Measurements from ENCODE around the gene PRR5. TPM values are rescaled to one million over a fixed set of nuclear protein-coding genes. Genes with fewer than 3 reads are reported as not detected.

Gene PRR5
- total RNA-seq, 2 experiments from 2014 or later: 0.19 to 1.8 TPM

DNA sequence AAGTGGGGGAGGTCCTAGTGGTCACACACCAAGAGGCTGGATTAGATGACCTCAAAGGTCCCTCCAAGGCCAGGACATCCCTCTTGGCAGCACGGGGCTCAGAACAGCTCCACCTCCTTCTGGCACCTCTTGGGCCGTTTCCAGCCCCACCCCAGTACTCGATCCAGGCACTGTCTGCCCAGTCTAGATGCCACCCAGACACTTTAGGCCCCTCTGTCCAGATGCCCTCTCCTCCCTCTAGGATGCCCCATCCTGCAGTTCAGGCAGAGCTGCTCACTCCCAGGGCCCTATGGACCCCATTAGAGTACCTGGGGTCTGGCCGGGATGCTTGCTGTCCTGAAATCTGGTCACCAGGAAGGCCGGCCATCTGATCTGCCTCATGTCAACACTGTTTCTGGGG is 34.7 kb upstream of the PRR5 start:
- no peak overlapping the region for H3K27ac ChIP-seq (ENCODE audit: low read depth, low read length, poor library complexity, severe bottlenecking)
- H2AFZ ChIP-seq (ENCODE audit: low read length): no peak overlapping the region

DNA sequence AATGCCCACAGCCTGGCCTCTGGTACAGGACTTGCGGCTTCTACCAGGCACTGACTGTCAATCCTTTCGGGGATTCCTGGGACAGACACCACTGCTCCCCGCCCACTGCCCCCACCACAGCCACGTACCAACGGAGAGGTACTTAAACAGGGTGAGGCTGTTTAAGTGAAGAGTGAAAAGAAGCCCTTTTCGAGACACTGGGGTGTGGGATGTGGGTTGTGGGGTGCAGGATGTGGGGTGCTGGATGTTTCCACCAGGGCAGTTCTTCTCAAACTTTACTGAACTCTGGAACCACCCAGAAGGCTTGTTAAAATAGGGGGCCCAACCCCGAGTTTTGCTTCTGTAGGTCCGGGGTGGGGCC is 34.2 kb upstream of the PRR5 start:
- Histone ChIP-seq H3K36me3 (ENCODE audit: insufficient read depth, low read length) (no peaks in the 10 kb centered on the region), H3K4me2 (ENCODE audit: low read length) (no peak overlapping the region), H3K27ac (ENCODE audit: low read depth, low read length, poor library complexity, severe bottlenecking) (no peak overlapping the region), H4K20me1 (ENCODE audit: insufficient read depth, low read length) (no peaks in the 10 kb centered on the region), H3K9me2 (ENCODE audit: insufficient read depth, low read length) (no peaks in the 10 kb centered on the region), H3K79me2 (ENCODE audit: insufficient read depth, low read depth, low read length) (no peaks in the 10 kb centered on the region), H3K4me3 (ENCODE audit: low read depth, low read length, poor library complexity, severe bottlenecking) (no peak overlapping the region), H3K9me3 (ENCODE audit: low read length) (no peaks in the 10 kb centered on the region), H2AFZ (ENCODE audit: low read length) (no peak overlapping the region), H3K4me1 (ENCODE audit: insufficient read depth, low read length, poor library complexity, severe bottlenecking) (no peaks in the 10 kb centered on the region)
- no peak for DNase-seq (ENCODE audit: low spot score)
- no TSS peak for BruUV-seq (replicated peaks)
- TF ChIP-seq, protein P1, sequence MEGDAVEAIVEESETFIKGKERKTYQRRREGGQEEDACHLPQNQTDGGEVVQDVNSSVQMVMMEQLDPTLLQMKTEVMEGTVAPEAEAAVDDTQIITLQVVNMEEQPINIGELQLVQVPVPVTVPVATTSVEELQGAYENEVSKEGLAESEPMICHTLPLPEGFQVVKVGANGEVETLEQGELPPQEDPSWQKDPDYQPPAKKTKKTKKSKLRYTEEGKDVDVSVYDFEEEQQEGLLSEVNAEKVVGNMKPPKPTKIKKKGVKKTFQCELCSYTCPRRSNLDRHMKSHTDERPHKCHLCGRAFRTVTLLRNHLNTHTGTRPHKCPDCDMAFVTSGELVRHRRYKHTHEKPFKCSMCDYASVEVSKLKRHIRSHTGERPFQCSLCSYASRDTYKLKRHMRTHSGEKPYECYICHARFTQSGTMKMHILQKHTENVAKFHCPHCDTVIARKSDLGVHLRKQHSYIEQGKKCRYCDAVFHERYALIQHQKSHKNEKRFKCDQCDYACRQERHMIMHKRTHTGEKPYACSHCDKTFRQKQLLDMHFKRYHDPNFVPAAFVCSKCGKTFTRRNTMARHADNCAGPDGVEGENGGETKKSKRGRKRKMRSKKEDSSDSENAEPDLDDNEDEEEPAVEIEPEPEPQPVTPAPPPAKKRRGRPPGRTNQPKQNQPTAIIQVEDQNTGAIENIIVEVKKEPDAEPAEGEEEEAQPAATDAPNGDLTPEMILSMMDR (conservative IDR thresholded peaks at IDR 0.05; ENCODE audit: low read length): no peak
- no peak for TF ChIP-seq EZH2phosphoT487 (IDR thresholded peaks at IDR 0.05; ENCODE audit: borderline replicate concordance, low read depth, low read length)
- ChIA-PET CTCF (ENCODE audit: unreplicated experiment) (no interaction called here), POLR2A (no interaction called here)
- intact Hi-C loops (cut with micrococcal nuclease; ENCODE audit: unreplicated experiment): no loop called here

More for the DNA sequence above, 34.7 kb upstream of the PRR5 start:
- ChIA-PET POLR2A (no interaction called here), CTCF (ENCODE audit: unreplicated experiment) (no interaction called here)
- BruUV-seq (replicated peaks): no TSS peak
- TF ChIP-seq EZH2phosphoT487 (IDR thresholded peaks at IDR 0.05; ENCODE audit: borderline replicate concordance, low read depth, low read length): no peak
- intact Hi-C loops (cut with micrococcal nuclease; ENCODE audit: unreplicated experiment): no loop called here
- Histone ChIP-seq H3K4me3 (ENCODE audit: low read depth, low read length, poor library complexity, severe bottlenecking) (no peak overlapping the region), H3K4me2 (ENCODE audit: low read length) (no peak overlapping the region), H4K20me1 (ENCODE audit: insufficient read depth, low read length) (no peaks in the 10 kb centered on the region), H3K36me3 (ENCODE audit: insufficient read depth, low read length) (no peaks in the 10 kb centered on the region), H3K4me1 (ENCODE audit: insufficient read depth, low read length, poor library complexity, severe bottlenecking) (no peaks in the 10 kb centered on the region), H3K9me3 (ENCODE audit: low read length) (no peaks in the 10 kb centered on the region), H3K9me2 (ENCODE audit: insufficient read depth, low read length) (no peaks in the 10 kb centered on the region), H3K79me2 (ENCODE audit: insufficient read depth, low read depth, low read length) (no peaks in the 10 kb centered on the region)
- no peak for DNase-seq (ENCODE audit: low spot score)

DNA sequence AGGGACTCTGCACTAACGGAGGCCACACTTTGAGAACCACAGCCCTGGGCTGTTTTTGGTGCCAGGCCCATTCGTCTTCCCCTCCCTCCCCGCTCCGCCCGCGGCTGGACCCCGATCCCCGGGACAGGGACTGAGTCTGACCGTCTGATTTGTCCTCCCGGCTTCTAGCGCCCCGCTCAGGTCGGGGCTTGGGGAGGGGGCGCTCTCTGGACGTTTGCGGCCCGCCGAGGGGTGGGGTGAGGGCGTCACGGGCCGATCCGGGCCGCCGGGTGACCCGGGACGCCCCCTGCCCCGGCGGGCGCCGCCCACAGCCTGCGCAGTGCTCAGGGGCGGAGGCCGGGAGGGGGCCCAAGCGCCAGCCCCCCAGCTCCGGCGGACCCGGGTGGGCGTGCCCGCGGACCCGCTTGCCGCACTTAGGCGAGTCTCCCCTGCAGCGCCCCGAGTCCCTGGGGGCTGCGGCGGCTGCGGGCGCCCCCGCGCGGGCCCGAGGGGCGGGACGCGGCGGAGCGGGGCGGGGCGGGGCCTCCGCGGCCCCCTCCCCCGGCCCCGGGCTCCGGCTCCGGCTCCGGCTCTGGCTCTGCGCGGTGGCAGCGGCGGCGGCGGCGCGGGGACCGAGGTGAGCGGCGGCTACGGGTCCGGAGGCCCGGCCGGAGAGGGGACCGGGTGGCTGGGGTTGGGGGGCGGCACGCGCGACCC is 33.7 kb upstream of the PRR5 start:
- H3K27ac ChIP-seq (ENCODE audit: low read depth, low read length, poor library complexity, severe bottlenecking): no peak overlapping the region
- H3K4me2 ChIP-seq (ENCODE audit: low read length): no peak overlapping the region
- POLR2A ChIA-PET: no interaction called here
- no peak for DNase-seq (ENCODE audit: low spot score)
- H3K9me3 ChIP-seq (ENCODE audit: low read length): no peaks in the 10 kb centered on the region
- H4K20me1 ChIP-seq (ENCODE audit: insufficient read depth, low read length): no peaks in the 10 kb centered on the region
- no peak for TF ChIP-seq EZH2phosphoT487 (IDR thresholded peaks at IDR 0.05; ENCODE audit: borderline replicate concordance, low read depth, low read length)
- H2AFZ ChIP-seq (ENCODE audit: low read length): no peak overlapping the region
- no peak overlapping the region for H3K4me3 ChIP-seq (ENCODE audit: low read depth, low read length, poor library complexity, severe bottlenecking)
- no peaks in the 10 kb centered on the region for H3K9me2 ChIP-seq (ENCODE audit: insufficient read depth, low read length)
- intact Hi-C loops (cut with micrococcal nuclease; ENCODE audit: unreplicated experiment): no loop called here
- H3K79me2 ChIP-seq (ENCODE audit: insufficient read depth, low read depth, low read length): no peaks in the 10 kb centered on the region
- no peaks in the 10 kb centered on the region for H3K36me3 ChIP-seq (ENCODE audit: insufficient read depth, low read length)
- CTCF ChIA-PET (ENCODE audit: unreplicated experiment): no interaction called here
- H3K4me1 ChIP-seq (ENCODE audit: insufficient read depth, low read length, poor library complexity, severe bottlenecking): no peaks in the 10 kb centered on the region
- BruUV-seq (replicated peaks): no TSS peak
